HepG2 (cell line): Measurements from ENCODE around the gene DCC. TPM values are rescaled to one million over a fixed set of nuclear protein-coding genes. Genes with fewer than 3 reads are reported as not detected.

Experiments used
- ATAC-seq: fragments of 200-7000 bp; cut with Tn5 transposase; 3 replicates; pipeline ENCODE4 v1.9.1; 2020; ENCODE audit warnings: mild to moderate bottlenecking, moderate library complexity
- BruUV-seq: library from RNA; stranded (reverse); fragments of 400-500 nt; replicated peaks from 2 replicates; lab custom pipeline; 2021; lab: Mats Ljungman, UMichigan
- CTCF ChIA-PET: fragments of 300-600 bp; formaldehyde crosslinking; extraction: SDS; loops from one replicate; lab custom pipeline; 2021; ENCODE audit warnings: low total read pairs, inconsistent platforms, low intra/inter-chr PET ratio; lab: Yijun Ruan, JAX
- POLR2A ChIA-PET: fragments of 350-600 bp; sonication (Branson Sonifier 250); formaldehyde crosslinking; loops from one replicate; lab custom pipeline; 2020; ENCODE audit warnings: antibody characterized with exemption, inconsistent platforms; lab: Yijun Ruan, JAX
- DNase-seq: peaks from one replicate; pipeline ENCODE4 v3.0.0-alpha.2; 2015; ENCODE audit warnings: low spot score
- FAIRE-seq: peaks from 3 replicates; lab custom pipeline; 2011; peaks lifted over from hg19 to GRCh38; lab: Jason Lieb, UNC
- H2AFZ ChIP-seq: one replicate; pipeline ENCODE4 v1.6.1; 2011; ENCODE audit warnings: low read length, inconsistent platforms
- H3K27ac ChIP-seq: fragments of 300-600 bp; 3 replicates; pipeline ENCODE4 v1.8.0; 2011; ENCODE audit warnings: mixed run types, mild to moderate bottlenecking, mixed read lengths, low read length, inconsistent platforms; ENCODE audit not compliant: insufficient read depth; ENCODE audit errors: extremely low read length
- H3K27me3 ChIP-seq, 2 experiments: fragments of 200-600 bp in 1 of 2; 2 replicates in 1 of 2; 3 replicates in 1 of 2; pipeline versions ENCODE4 v1.6.0 to v1.8.0; 2011; ENCODE audit warnings: low read length in 2 of 2, mild to moderate bottlenecking in 2 of 2, moderate library complexity in 2 of 2, inconsistent platforms in 1 of 2; ENCODE audit not compliant: insufficient read depth in 2 of 2, control insufficient read depth in 1 of 2
- H3K36me3 ChIP-seq, 2 experiments: fragments of 200-600 bp in 1 of 2; replicated peaks in 1 of 2; 2 replicates in 1 of 2; 3 replicates in 1 of 2; pipeline versions ENCODE4 v1.5.1 to v1.8.0; 2011; ENCODE audit warnings: low read length in 2 of 2, inconsistent platforms in 1 of 2; ENCODE audit not compliant: insufficient read depth in 2 of 2, control insufficient read depth in 1 of 2
- H3K4me1 ChIP-seq: 2 replicates; pipeline ENCODE4 v1.5.1; 2012; ENCODE audit warnings: low read length, inconsistent platforms; ENCODE audit not compliant: insufficient read depth
- H3K4me2 ChIP-seq: 2 replicates; pipeline ENCODE4 v1.6.0; 2011; ENCODE audit warnings: low read depth, low read length, inconsistent platforms
- H3K4me3 ChIP-seq, 3 experiments: fragments of 200-600 bp in 1 of 3; sonication (generic), shearing (Covaris generic) in 1 of 3; replicated peaks in 1 of 3; 2 replicates each; pipeline ENCODE4 v1.5.1; 2011 to 2016; ENCODE audit warnings: low read length in 3 of 3, inconsistent platforms in 2 of 3, low read depth in 2 of 3, mild to moderate bottlenecking in 2 of 3, control low read depth in 1 of 3, mixed read lengths in 1 of 3; ENCODE audit not compliant: insufficient read depth in 1 of 3
- H3K79me2 ChIP-seq: one replicate; pipeline ENCODE4 v1.6.1; 2011; ENCODE audit warnings: low read length, inconsistent platforms; ENCODE audit not compliant: insufficient read depth
- H3K9ac ChIP-seq: 2 replicates; pipeline ENCODE4 v1.6.0; 2011; ENCODE audit warnings: mild to moderate bottlenecking, low read depth, low read length, inconsistent platforms; ENCODE audit not compliant: insufficient read depth
- H3K9me3 ChIP-seq: 2 replicates; pipeline ENCODE4 v1.5.1; 2012; ENCODE audit warnings: mild to moderate bottlenecking, low read length
- H4K20me1 ChIP-seq: 2 replicates; pipeline ENCODE4 v1.6.0; 2011; ENCODE audit warnings: inconsistent platforms, mild to moderate bottlenecking, low read length, moderate library complexity; ENCODE audit not compliant: insufficient read depth
- EEA1 ChIP-seq: sonication (generic); formaldehyde crosslinking; IDR thresholded peaks from 2 replicates; pipeline ENCODE4 v1.5.1; 2020; ENCODE audit warnings: mild to moderate bottlenecking, missing genetic modification reagents, borderline replicate concordance
- NFE2 ChIP-seq: sonication (generic); formaldehyde crosslinking; IDR thresholded peaks from 2 replicates; pipeline ENCODE4 v1.4.0; 2020; ENCODE audit warnings: missing genetic modification reagents
- PAF1 ChIP-seq: IDR thresholded peaks from 2 replicates; pipeline ENCODE4 v1.6.1; 2016; ENCODE audit warnings: missing genetic modification reagents, missing compliant biosample characterization
- SP2 ChIP-seq: sonication (generic); formaldehyde crosslinking; IDR thresholded peaks from 2 replicates; pipeline ENCODE4 v1.5.1; 2020; ENCODE audit warnings: mild to moderate bottlenecking, missing genetic modification reagents
- TEAD2 ChIP-seq: sonication (generic); formaldehyde crosslinking; IDR thresholded peaks from 2 replicates; pipeline ENCODE4 v1.9.0; 2021; ENCODE audit warnings: missing genetic modification reagents
- YEATS4 ChIP-seq: sonication (generic); formaldehyde crosslinking; IDR thresholded peaks from 2 replicates; pipeline ENCODE4 v1.4.0; 2020; ENCODE audit warnings: missing genetic modification reagents, borderline replicate concordance
- ZNF274 ChIP-seq: sonication (generic); formaldehyde crosslinking; IDR thresholded peaks from 2 replicates; pipeline ENCODE4 v1.5.1; 2020; ENCODE audit warnings: mild to moderate bottlenecking, missing genetic modification reagents
- ZNF660 ChIP-seq: sonication (generic); formaldehyde crosslinking; IDR thresholded peaks from 2 replicates; pipeline ENCODE4 v1.5.1; 2020; ENCODE audit warnings: mild to moderate bottlenecking, low read depth, missing genetic modification reagents, borderline replicate concordance
- WGBS: methylation state at CpG from one replicate; pipeline ENCODE4 v1.1.6; 2017; ENCODE audit warnings: low lambda C conversion rate; 5-methylcytosine and 5-hydroxymethylcytosine counted together
- in situ Hi-C: cut with HindIII; loops from 2 replicates; pipeline ENCODE4 v1.10.0; 2017; ENCODE audit warnings: low pct_unique_long_range_greater_than_20kb; ENCODE audit not compliant: extremely low pct_ligation_motif_present
- intact Hi-C: fragments of 100-400 bp; cut with micrococcal nuclease; formaldehyde crosslinking; loops from one replicate; pipeline ENCODE4 v1.10.0; 2022; ENCODE audit not compliant: unreplicated experiment
- polyA plus RNA-seq, 8 experiments: library from polyadenylated mRNA; depleted of rRNA in 3 of 8; stranded (reverse) in 7 of 8; unstranded in 1 of 8; fragments of >200 nt; fragmentation: Illumina TruSeq in 4 of 8; extraction: Trizol in 4 of 8; gene quantifications; 2 replicates each; pipeline versions ENCODE4 v1.2.1 to v1.2.3, GENCODE V29; 2011 to 2016; ENCODE audit warnings: low read depth in 4 of 8, missing spikeins in 1 of 8, mixed read lengths in 1 of 8; ENCODE audit not compliant: insufficient read depth in 1 of 8
- total RNA-seq, 5 experiments: library from RNA; depleted of rRNA; stranded (reverse); fragments of >200 nt; fragmentation: Illumina TruSeq; extraction: Trizol; gene quantifications; 2 replicates each; pipeline ENCODE4 v1.2.3, GENCODE V29; 2016; ENCODE audit warnings: low read depth in 1 of 5
- TF ChIP-seq, protein P1 (sequence below): IDR thresholded peaks from 2 replicates; pipeline ENCODE4 v1.6.1; 2012; ENCODE audit warnings: low read length, improper control_type of control experiment
- TF ChIP-seq, protein P2 (sequence below): sonication (generic); formaldehyde crosslinking; IDR thresholded peaks from 2 replicates; pipeline ENCODE4 v1.4.0; 2020; ENCODE audit warnings: low read depth, missing genetic modification reagents

Gene DCC
- total and polyA plus RNA-seq, 2 of the 13 experiments (the other 11 are each of a cell fraction or from before 2014, with no cell fraction given) = not detected

DNA sequence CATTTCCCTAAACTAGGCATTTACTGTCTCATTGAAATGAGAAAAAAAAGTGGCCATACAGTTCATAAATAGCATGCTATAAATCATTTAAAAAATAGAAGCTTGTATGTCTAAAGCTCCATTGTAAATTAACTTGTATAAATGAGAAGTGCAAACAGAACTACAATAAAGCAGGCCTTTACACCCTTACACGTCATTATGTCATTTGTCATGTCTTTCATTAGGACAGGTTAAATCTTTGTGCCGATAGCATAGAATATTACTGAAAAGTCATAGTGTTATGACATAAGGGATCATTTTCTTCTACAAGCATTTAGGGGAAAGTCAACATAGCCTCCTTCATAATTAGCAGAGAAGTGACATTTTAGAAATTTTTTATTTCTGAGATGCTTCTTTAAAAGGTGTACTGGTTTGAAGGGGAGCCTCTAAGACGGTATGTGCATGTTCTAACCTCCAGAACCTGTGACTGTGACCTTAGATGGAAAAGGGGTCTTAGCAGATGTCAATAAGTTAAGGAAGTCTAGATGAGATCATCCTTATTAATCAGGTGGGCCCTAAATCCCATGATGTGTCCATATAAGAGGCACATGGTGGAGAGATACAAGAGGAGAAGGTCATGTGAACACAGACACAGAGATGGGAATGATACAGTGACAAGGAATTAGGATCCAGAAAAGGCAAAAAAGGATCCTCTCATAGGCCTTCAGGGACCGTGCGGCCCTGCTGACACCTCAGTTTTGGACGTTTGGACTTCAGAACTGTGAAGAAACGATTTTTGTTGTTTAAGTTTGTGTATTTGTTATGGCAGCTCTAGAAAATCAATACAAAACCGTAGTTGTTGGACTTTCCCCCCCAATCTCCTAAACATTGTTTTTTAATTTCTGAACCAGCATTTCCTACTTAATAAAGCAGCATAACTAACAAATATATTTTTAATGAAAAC lies 1020.8 kb downstream of the DCC start:
- TF ChIP-seq YEATS4 (CRISPR knock-in tag) = no peak
- TF ChIP-seq ZNF274 = no peak
- TF ChIP-seq NFE2 (CRISPR knock-in tag) = no peak
- TF ChIP-seq EEA1 (CRISPR knock-in tag) = no peak
- TF ChIP-seq PAF1 (CRISPR knock-in tag) = no peak
- TF ChIP-seq ZNF660 (CRISPR knock-in tag) = no peak
- TF ChIP-seq SP2 (CRISPR knock-in tag) = no peak
- TF ChIP-seq, all 625 proteins: peak for 0
- POLR2A ChIA-PET = no interaction called here
- intact Hi-C loops = no loop called here
- Histone ChIP-seq H3K79me2 (no peaks in the 10 kb centered on the region), H2AFZ (no peak overlapping the region), H3K36me3 (no peaks in the 10 kb centered on the region), H3K27me3 (no peaks in the 10 kb centered on the region), H3K9ac (no peak overlapping the region), H3K4me1 (no peaks in the 10 kb centered on the region), H3K4me2 (no peak overlapping the region), H3K9me3 (peaks cover 10% of the 10 kb centered on the region; the same call in 1 of the 2 replicates), H4K20me1 (no peaks in the 10 kb centered on the region), H3K4me3 (no peak overlapping the region), H3K27ac (no peak overlapping the region)
- FAIRE-seq (no peak), ATAC-seq (no peak), DNase-seq (no peak)
- no TSS peak for BruUV-seq
- in situ Hi-C loops = no loop called here
- 9% methylated on average over 8 of the region's 8 CpGs for WGBS
- CTCF ChIA-PET = no interaction called here

DNA sequence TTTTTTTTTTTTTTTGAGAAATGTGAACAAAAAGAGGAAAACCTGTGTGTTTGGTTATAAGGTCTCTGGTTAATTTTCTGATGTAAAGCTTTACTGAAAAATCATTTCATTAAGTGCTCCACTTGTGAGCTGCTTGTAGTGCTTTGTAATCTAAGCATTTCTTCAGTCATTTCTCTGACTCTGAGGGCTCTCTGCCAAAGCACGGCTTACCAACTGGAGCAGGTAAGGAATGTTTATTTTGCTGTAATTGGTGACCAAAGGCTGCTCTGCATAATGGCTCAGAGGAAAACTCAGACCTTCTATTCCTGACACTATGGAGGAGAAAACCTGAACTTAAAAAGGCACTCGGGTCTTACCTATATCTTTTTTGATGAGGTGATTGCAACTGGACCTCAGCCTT lies 1035.6 kb downstream of the DCC start:
- FAIRE-seq = no peak
- TF ChIP-seq, protein P1, sequence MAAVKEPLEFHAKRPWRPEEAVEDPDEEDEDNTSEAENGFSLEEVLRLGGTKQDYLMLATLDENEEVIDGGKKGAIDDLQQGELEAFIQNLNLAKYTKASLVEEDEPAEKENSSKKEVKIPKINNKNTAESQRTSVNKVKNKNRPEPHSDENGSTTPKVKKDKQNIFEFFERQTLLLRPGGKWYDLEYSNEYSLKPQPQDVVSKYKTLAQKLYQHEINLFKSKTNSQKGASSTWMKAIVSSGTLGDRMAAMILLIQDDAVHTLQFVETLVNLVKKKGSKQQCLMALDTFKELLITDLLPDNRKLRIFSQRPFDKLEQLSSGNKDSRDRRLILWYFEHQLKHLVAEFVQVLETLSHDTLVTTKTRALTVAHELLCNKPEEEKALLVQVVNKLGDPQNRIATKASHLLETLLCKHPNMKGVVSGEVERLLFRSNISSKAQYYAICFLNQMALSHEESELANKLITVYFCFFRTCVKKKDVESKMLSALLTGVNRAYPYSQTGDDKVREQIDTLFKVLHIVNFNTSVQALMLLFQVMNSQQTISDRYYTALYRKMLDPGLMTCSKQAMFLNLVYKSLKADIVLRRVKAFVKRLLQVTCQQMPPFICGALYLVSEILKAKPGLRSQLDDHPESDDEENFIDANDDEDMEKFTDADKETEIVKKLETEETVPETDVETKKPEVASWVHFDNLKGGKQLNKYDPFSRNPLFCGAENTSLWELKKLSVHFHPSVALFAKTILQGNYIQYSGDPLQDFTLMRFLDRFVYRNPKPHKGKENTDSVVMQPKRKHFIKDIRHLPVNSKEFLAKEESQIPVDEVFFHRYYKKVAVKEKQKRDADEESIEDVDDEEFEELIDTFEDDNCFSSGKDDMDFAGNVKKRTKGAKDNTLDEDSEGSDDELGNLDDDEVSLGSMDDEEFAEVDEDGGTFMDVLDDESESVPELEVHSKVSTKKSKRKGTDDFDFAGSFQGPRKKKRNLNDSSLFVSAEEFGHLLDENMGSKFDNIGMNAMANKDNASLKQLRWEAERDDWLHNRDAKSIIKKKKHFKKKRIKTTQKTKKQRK = no peak
- no peak for TF ChIP-seq TEAD2 (CRISPR knock-in tag)
- TF ChIP-seq, protein P2, sequence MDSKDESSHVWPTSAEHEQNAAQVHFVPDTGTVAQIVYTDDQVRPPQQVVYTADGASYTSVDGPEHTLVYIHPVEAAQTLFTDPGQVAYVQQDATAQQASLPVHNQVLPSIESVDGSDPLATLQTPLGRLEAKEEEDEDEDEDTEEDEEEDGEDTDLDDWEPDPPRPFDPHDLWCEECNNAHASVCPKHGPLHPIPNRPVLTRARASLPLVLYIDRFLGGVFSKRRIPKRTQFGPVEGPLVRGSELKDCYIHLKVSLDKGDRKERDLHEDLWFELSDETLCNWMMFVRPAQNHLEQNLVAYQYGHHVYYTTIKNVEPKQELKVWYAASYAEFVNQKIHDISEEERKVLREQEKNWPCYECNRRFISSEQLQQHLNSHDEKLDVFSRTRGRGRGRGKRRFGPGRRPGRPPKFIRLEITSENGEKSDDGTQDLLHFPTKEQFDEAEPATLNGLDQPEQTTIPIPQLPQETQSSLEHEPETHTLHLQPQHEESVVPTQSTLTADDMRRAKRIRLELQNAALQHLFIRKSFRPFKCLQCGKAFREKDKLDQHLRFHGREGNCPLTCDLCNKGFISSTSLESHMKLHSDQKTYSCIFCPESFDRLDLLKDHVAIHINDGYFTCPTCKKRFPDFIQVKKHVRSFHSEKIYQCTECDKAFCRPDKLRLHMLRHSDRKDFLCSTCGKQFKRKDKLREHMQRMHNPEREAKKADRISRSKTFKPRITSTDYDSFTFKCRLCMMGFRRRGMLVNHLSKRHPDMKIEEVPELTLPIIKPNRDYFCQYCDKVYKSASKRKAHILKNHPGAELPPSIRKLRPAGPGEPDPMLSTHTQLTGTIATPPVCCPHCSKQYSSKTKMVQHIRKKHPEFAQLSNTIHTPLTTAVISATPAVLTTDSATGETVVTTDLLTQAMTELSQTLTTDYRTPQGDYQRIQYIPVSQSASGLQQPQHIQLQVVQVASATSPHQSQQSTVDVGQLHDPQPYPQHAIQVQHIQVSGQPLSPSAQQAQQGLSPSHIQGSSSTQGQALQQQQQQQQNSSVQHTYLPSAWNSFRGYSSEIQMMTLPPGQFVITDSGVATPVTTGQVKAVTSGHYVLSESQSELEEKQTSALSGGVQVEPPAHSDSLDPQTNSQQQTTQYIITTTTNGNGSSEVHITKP = no peak

More for the DNA sequence above, 1035.6 kb downstream of the DCC start:
- in situ Hi-C loops (loop anchor here (25.0 kb wide), 1 partner anchor 663 kb away; no protein-coding TSS in a partner anchor), intact Hi-C loops (no loop called here)
- Histone ChIP-seq H3K9ac (no peak overlapping the region), H3K4me3 (no peak overlapping the region), H3K9me3 (no peaks in the 10 kb centered on the region), H2AFZ (no peak overlapping the region), H3K27ac (no peak overlapping the region), H3K4me2 (no peak overlapping the region), H3K27me3 (no peaks in the 10 kb centered on the region), H3K36me3 (no peaks in the 10 kb centered on the region), H3K4me1 (no peaks in the 10 kb centered on the region), H3K79me2 (no peaks in the 10 kb centered on the region), H4K20me1 (no peaks in the 10 kb centered on the region)
- BruUV-seq = no TSS peak
- 3% methylated on average over 2 of the region's 2 CpGs for WGBS
- ChIA-PET CTCF (no interaction called here), POLR2A (no interaction called here)
- no peak for DNase-seq
- ATAC-seq = no peak
